Measurements from ENCODE around the gene SPON1. TPM values are rescaled to one million over a fixed set of nuclear protein-coding genes. Genes with fewer than 3 reads are reported as not detected.

The SPON1 gene
- total and polyA plus RNA-seq, 4 donors: 0.72 to 4.9 (median 1.2) TPM

- H3K9ac ChIP-seq (ENCODE audit: low read depth in 1 of 2, low read length in 2 of 2): no peak overlapping the region
- H3K4me1 ChIP-seq (ENCODE audit: control insufficient read depth in 4 of 4, insufficient read depth in 4 of 4, low read length in 3 of 4): no peaks in the 10 kb centered on the region
- no peak overlapping the region for H3K27ac ChIP-seq (ENCODE audit: low read depth in 1 of 2, low read length in 2 of 2)
- WGBS: 58% methylated on average over 4 of the region's 4 CpGs
- H3K4me3 ChIP-seq (ENCODE audit: low read depth in 1 of 3, low read length in 3 of 3): no peak overlapping the region
- DNase-seq (ENCODE audit: low spot score): no peak
- no peaks in the 10 kb centered on the region for H3K36me3 ChIP-seq (ENCODE audit: control insufficient read depth in 4 of 4, insufficient read depth in 3 of 4, low read depth in 1 of 4, low read length in 3 of 4)
- no peaks in the 10 kb centered on the region for H3K9me3 ChIP-seq (ENCODE audit: control insufficient read depth in 4 of 4, low read length in 3 of 4)
- H3K27me3 ChIP-seq (ENCODE audit: control insufficient read depth in 4 of 4, insufficient read depth in 4 of 4, low read length in 3 of 4): peaks cover 0 to 5% (median 0%) of the 10 kb centered on the region in 4 donors
- TF ChIP-seq REST (IDR thresholded peaks at IDR 0.05) (no peak), CTCF (IDR thresholded peaks at IDR 0.05; ENCODE audit: low read depth, low read length, missing input control) (peak; percentile 12), ATF3 (IDR thresholded peaks at IDR 0.05) (no peak), ZBTB33 (IDR thresholded peaks at IDR 0.05) (no peak), RXRA (IDR thresholded peaks at IDR 0.05) (no peak), HNF4A (conservative IDR thresholded peaks at IDR 0.05) (no peak), TAF1 (conservative IDR thresholded peaks at IDR 0.05) (no peak), RAD21 (IDR thresholded peaks at IDR 0.05) (peak in 1 of 2 donors; percentile 29)
These were observed 78.5 kb downstream of the SPON1 start for GRCh38 chr11:14041040-14041439.

- no peak for DNase-seq (ENCODE audit: low spot score)
- no peak overlapping the region for H3K4me3 ChIP-seq (ENCODE audit: low read depth in 1 of 3, low read length in 3 of 3)
- H3K9me3 ChIP-seq (ENCODE audit: control insufficient read depth in 4 of 4, low read length in 3 of 4): no peaks in the 10 kb centered on the region
- no peak overlapping the region for H3K9ac ChIP-seq (ENCODE audit: low read depth in 1 of 2, low read length in 2 of 2)
- no peaks in the 10 kb centered on the region for H3K36me3 ChIP-seq (ENCODE audit: control insufficient read depth in 4 of 4, insufficient read depth in 3 of 4, low read depth in 1 of 4, low read length in 3 of 4)
- WGBS: 45% methylated on average over 4 of the region's 4 CpGs
- no peak overlapping the region for H3K27ac ChIP-seq (ENCODE audit: low read depth in 1 of 2, low read length in 2 of 2)
- H3K4me1 ChIP-seq (ENCODE audit: control insufficient read depth in 4 of 4, insufficient read depth in 4 of 4, low read length in 3 of 4): no peaks in the 10 kb centered on the region
- peaks cover 0 to 5% (median 0%) of the 10 kb centered on the region in 4 donors for H3K27me3 ChIP-seq (ENCODE audit: control insufficient read depth in 4 of 4, insufficient read depth in 4 of 4, low read length in 3 of 4)
- TF ChIP-seq ZBTB33 (IDR thresholded peaks at IDR 0.05) (no peak), MAX (IDR thresholded peaks at IDR 0.05) (no peak), ATF3 (IDR thresholded peaks at IDR 0.05) (no peak), RXRA (IDR thresholded peaks at IDR 0.05) (no peak), HNF4A (conservative IDR thresholded peaks at IDR 0.05) (no peak), TAF1 (conservative IDR thresholded peaks at IDR 0.05) (no peak), RAD21 (IDR thresholded peaks at IDR 0.05) (no peak), HNF4G (IDR thresholded peaks at IDR 0.05) (no peak), EGR1 (IDR thresholded peaks at IDR 0.05; ENCODE audit: low read depth in 2 of 2) (no peak), FOXA2 (IDR thresholded peaks at IDR 0.05) (no peak), GABPA (IDR thresholded peaks at IDR 0.05 in 1 of 2, conservative IDR thresholded peaks at IDR 0.05 in 1 of 2) (no peak), REST (IDR thresholded peaks at IDR 0.05) (no peak), JUND (IDR thresholded peaks at IDR 0.05) (no peak)
These were observed 79.0 kb downstream of the SPON1 start for GRCh38 chr11:14041565-14041964.
